ENCODE results near the gene ACACA.

Gene ACACA

GRCh38 chr17:37247825-37248224, 158.8 kb downstream of the ACACA start:
- H3K9ac ChIP-seq (ENCODE audit: low read length in 5 of 5) = no peak overlapping the region
- H3K4me1 ChIP-seq (ENCODE audit: control insufficient read depth in 5 of 5, insufficient read depth in 5 of 5, low read length in 5 of 5) = no peaks in the 10 kb centered on the region
- no peak overlapping the region for H3K4me3 ChIP-seq (ENCODE audit: low read depth in 1 of 5, low read length in 5 of 5)
- H3K27me3 ChIP-seq (ENCODE audit: control insufficient read depth in 5 of 5, insufficient read depth in 4 of 5, low read length in 5 of 5) = no peaks in the 10 kb centered on the region
- peaks cover 59 to 90% (median 70%) of the 10 kb centered on the region in 5 donors for H3K36me3 ChIP-seq (ENCODE audit: control insufficient read depth in 5 of 5, insufficient read depth in 5 of 5, low read length in 5 of 5)
- no peaks in the 10 kb centered on the region for H3K9me3 ChIP-seq (ENCODE audit: control insufficient read depth in 5 of 5, low read length in 5 of 5)
- no peak overlapping the region for H3K27ac ChIP-seq (ENCODE audit: low read depth, low read length)

GRCh38 chr17:37246085-37246484, 160.6 kb downstream of the ACACA start:
- Histone ChIP-seq H3K27me3 (ENCODE audit: control insufficient read depth in 5 of 5, insufficient read depth in 4 of 5, low read length in 5 of 5) (no peaks in the 10 kb centered on the region), H3K27ac (ENCODE audit: low read depth, low read length) (no peak overlapping the region), H3K9me3 (ENCODE audit: control insufficient read depth in 5 of 5, low read length in 5 of 5) (no peaks in the 10 kb centered on the region), H3K9ac (ENCODE audit: low read length in 5 of 5) (peak overlapping the region in 1 of 5 donors; percentile 20), H3K36me3 (ENCODE audit: control insufficient read depth in 5 of 5, insufficient read depth in 5 of 5, low read length in 5 of 5) (peaks cover 51 to 88% (median 75%) of the 10 kb centered on the region in 5 donors), H3K4me3 (ENCODE audit: low read depth in 1 of 5, low read length in 5 of 5) (no peak overlapping the region), H3K4me1 (ENCODE audit: control insufficient read depth in 5 of 5, insufficient read depth in 5 of 5, low read length in 5 of 5) (no peaks in the 10 kb centered on the region)

GRCh38 chr17:37240381-37240780, 166.3 kb downstream of the ACACA start:
- peaks cover 24 to 72% (median 47%) of the 10 kb centered on the region in 5 donors for H3K36me3 ChIP-seq (ENCODE audit: control insufficient read depth in 5 of 5, insufficient read depth in 5 of 5, low read length in 5 of 5)
- peak overlapping the region in 2 of 5 donors; percentile 35 for H3K9ac ChIP-seq (ENCODE audit: low read length in 5 of 5)
- peaks cover 0 to 5% (median 0%) of the 10 kb centered on the region in 5 donors for H3K4me1 ChIP-seq (ENCODE audit: control insufficient read depth in 5 of 5, insufficient read depth in 5 of 5, low read length in 5 of 5)
- H3K27ac ChIP-seq (ENCODE audit: low read depth, low read length) = peak overlapping the region; percentile 49
- no peaks in the 10 kb centered on the region for H3K27me3 ChIP-seq (ENCODE audit: control insufficient read depth in 5 of 5, insufficient read depth in 4 of 5, low read length in 5 of 5)
- H3K9me3 ChIP-seq (ENCODE audit: control insufficient read depth in 5 of 5, low read length in 5 of 5) = no peaks in the 10 kb centered on the region
- H3K4me3 ChIP-seq (ENCODE audit: low read depth in 1 of 5, low read length in 5 of 5) = no peak overlapping the region

DNA sequence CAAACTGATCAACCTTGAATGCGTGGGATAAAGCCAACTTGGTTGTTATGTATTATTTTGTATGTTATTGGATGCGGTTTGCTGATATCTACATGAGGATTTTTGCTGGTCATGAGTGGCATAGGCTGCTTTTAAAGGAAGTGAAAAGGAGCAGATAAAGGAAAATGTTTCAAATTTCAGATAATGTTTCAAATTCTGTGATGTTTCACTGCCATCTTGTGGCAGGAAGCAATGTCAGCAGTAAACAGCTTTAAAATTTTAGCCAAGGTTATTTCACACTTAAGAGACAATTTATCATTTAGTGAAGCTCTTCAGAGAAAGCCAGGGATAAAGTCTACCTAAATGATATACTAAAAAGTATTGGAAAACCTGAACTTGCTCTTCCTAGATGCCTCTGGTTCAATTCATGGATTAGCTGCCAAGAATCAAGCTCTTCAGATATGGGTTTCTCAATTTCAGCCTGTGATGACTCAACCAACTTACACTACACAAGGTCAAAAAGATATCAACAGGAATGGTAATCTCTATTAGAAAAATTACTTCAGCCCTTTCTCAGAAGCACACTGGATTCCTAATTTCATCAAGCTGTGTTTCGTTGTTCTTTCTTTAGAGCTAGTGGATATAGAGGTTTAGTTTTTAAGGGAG, 166.8 kb downstream of the ACACA start:
- Histone ChIP-seq H3K4me1 (ENCODE audit: control insufficient read depth in 5 of 5, insufficient read depth in 5 of 5, low read length in 5 of 5) (peaks cover 0 to 5% (median 0%) of the 10 kb centered on the region in 5 donors), H3K27me3 (ENCODE audit: control insufficient read depth in 5 of 5, insufficient read depth in 4 of 5, low read length in 5 of 5) (no peaks in the 10 kb centered on the region), H3K9me3 (ENCODE audit: control insufficient read depth in 5 of 5, low read length in 5 of 5) (no peaks in the 10 kb centered on the region), H3K4me3 (ENCODE audit: low read depth in 1 of 5, low read length in 5 of 5) (no peak overlapping the region), H3K36me3 (ENCODE audit: control insufficient read depth in 5 of 5, insufficient read depth in 5 of 5, low read length in 5 of 5) (peaks cover 25 to 70% (median 48%) of the 10 kb centered on the region in 5 donors), H3K27ac (ENCODE audit: low read depth, low read length) (peak overlapping the region; percentile 49), H3K9ac (ENCODE audit: low read length in 5 of 5) (peak overlapping the region in 2 of 5 donors; percentile 35)

GRCh38 chr17:37234106-37234505, 172.5 kb downstream of the ACACA start:
- H3K9me3 ChIP-seq (ENCODE audit: control insufficient read depth in 5 of 5, low read length in 5 of 5) = no peaks in the 10 kb centered on the region

DNA sequence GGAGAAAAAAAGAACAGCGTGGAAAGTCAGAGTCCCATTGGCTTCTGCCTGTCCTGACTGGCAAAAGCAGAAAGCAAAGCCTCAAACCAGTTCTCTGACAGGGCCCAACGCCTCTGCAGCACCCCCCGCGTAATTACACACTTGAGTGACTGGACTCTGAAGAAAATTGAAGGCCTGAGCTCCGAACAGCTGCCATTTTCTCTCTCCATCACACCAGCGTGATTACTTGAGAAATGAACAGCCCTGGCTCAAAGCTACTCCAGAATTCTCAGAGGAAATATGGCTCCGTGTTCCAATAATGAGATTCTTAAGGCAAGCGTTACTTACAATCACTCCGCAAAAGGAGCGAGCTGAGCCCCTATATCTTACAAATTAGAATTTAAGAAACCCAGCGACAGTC, 173.6 kb downstream of the ACACA start:
- H3K27ac ChIP-seq (ENCODE audit: low read depth, low read length) = no peak overlapping the region
- H3K4me3 ChIP-seq (ENCODE audit: low read depth in 1 of 5, low read length in 5 of 5) = no peak overlapping the region
- H3K9me3 ChIP-seq (ENCODE audit: control insufficient read depth in 5 of 5, low read length in 5 of 5) = no peaks in the 10 kb centered on the region
- no peaks in the 10 kb centered on the region for H3K4me1 ChIP-seq (ENCODE audit: control insufficient read depth in 5 of 5, insufficient read depth in 5 of 5, low read length in 5 of 5)
- H3K36me3 ChIP-seq (ENCODE audit: control insufficient read depth in 5 of 5, insufficient read depth in 5 of 5, low read length in 5 of 5) = peaks cover 21 to 75% (median 42%) of the 10 kb centered on the region in 5 donors
- no peak overlapping the region for H3K9ac ChIP-seq (ENCODE audit: low read length in 5 of 5)
- H3K27me3 ChIP-seq (ENCODE audit: control insufficient read depth in 5 of 5, insufficient read depth in 4 of 5, low read length in 5 of 5) = no peaks in the 10 kb centered on the region

More at GRCh38 chr17:37234106-37234505, 172.5 kb downstream of the ACACA start:
- no peak overlapping the region for H3K4me3 ChIP-seq (ENCODE audit: low read depth in 1 of 5, low read length in 5 of 5)
- H3K27ac ChIP-seq (ENCODE audit: low read depth, low read length) = no peak overlapping the region
- H3K36me3 ChIP-seq (ENCODE audit: control insufficient read depth in 5 of 5, insufficient read depth in 5 of 5, low read length in 5 of 5) = peaks cover 21 to 68% (median 42%) of the 10 kb centered on the region in 5 donors
- no peaks in the 10 kb centered on the region for H3K27me3 ChIP-seq (ENCODE audit: control insufficient read depth in 5 of 5, insufficient read depth in 4 of 5, low read length in 5 of 5)
- H3K4me1 ChIP-seq (ENCODE audit: control insufficient read depth in 5 of 5, insufficient read depth in 5 of 5, low read length in 5 of 5) = no peaks in the 10 kb centered on the region
- H3K9ac ChIP-seq (ENCODE audit: low read length in 5 of 5) = no peak overlapping the region

DNA sequence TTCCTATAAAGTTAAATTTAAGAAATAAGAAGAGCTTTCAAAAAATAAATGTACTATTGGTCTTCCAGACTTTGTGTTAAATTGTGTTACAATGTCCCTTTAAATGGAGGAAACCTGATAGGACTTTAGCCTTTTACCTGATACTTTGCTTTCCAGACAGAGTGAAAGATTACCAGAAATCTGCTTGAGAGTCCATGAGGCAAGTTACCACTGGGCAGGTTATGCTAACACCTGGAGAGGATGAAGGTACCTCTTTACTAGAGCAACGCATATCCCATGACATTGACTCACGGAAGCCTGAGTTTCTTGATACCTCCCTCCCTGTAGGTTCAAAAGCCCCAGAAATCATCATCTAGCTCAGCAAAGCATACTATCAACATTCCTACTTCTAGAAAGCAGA, 174.7 kb downstream of the ACACA start:
- Histone ChIP-seq H3K4me3 (ENCODE audit: low read depth in 1 of 5, low read length in 5 of 5) (no peak overlapping the region), H3K4me1 (ENCODE audit: control insufficient read depth in 5 of 5, insufficient read depth in 5 of 5, low read length in 5 of 5) (no peaks in the 10 kb centered on the region), H3K9ac (ENCODE audit: low read length in 5 of 5) (no peak overlapping the region), H3K9me3 (ENCODE audit: control insufficient read depth in 5 of 5, low read length in 5 of 5) (no peaks in the 10 kb centered on the region), H3K27ac (ENCODE audit: low read depth, low read length) (no peak overlapping the region), H3K36me3 (ENCODE audit: control insufficient read depth in 5 of 5, insufficient read depth in 5 of 5, low read length in 5 of 5) (peaks cover 16 to 64% (median 40%) of the 10 kb centered on the region in 5 donors), H3K27me3 (ENCODE audit: control insufficient read depth in 5 of 5, insufficient read depth in 4 of 5, low read length in 5 of 5) (no peaks in the 10 kb centered on the region)

GRCh38 chr17:37230633-37231032, 176.0 kb downstream of the ACACA start:
- Histone ChIP-seq H3K4me3 (ENCODE audit: low read depth in 1 of 5, low read length in 5 of 5) (no peak overlapping the region), H3K9me3 (ENCODE audit: control insufficient read depth in 5 of 5, low read length in 5 of 5) (no peaks in the 10 kb centered on the region), H3K4me1 (ENCODE audit: control insufficient read depth in 5 of 5, insufficient read depth in 5 of 5, low read length in 5 of 5) (no peaks in the 10 kb centered on the region), H3K36me3 (ENCODE audit: control insufficient read depth in 5 of 5, insufficient read depth in 5 of 5, low read length in 5 of 5) (peaks cover 18 to 64% (median 49%) of the 10 kb centered on the region in 5 donors), H3K27me3 (ENCODE audit: control insufficient read depth in 5 of 5, insufficient read depth in 4 of 5, low read length in 5 of 5) (no peaks in the 10 kb centered on the region), H3K27ac (ENCODE audit: low read depth, low read length) (no peak overlapping the region), H3K9ac (ENCODE audit: low read length in 5 of 5) (no peak overlapping the region)

- no peak overlapping the region for H3K9ac ChIP-seq (ENCODE audit: low read length in 5 of 5)
- H3K27ac ChIP-seq (ENCODE audit: low read depth, low read length) = no peak overlapping the region
- no peaks in the 10 kb centered on the region for H3K4me1 ChIP-seq (ENCODE audit: control insufficient read depth in 5 of 5, insufficient read depth in 5 of 5, low read length in 5 of 5)
- no peaks in the 10 kb centered on the region for H3K27me3 ChIP-seq (ENCODE audit: control insufficient read depth in 5 of 5, insufficient read depth in 4 of 5, low read length in 5 of 5)
- H3K36me3 ChIP-seq (ENCODE audit: control insufficient read depth in 5 of 5, insufficient read depth in 5 of 5, low read length in 5 of 5) = peaks cover 17 to 49% (median 33%) of the 10 kb centered on the region in 5 donors
- no peak overlapping the region for H3K4me3 ChIP-seq (ENCODE audit: low read depth in 1 of 5, low read length in 5 of 5)
- H3K9me3 ChIP-seq (ENCODE audit: control insufficient read depth in 5 of 5, low read length in 5 of 5) = no peaks in the 10 kb centered on the region
Measured at GRCh38 chr17:37225465-37225864, 181.2 kb downstream of the ACACA start.

DNA sequence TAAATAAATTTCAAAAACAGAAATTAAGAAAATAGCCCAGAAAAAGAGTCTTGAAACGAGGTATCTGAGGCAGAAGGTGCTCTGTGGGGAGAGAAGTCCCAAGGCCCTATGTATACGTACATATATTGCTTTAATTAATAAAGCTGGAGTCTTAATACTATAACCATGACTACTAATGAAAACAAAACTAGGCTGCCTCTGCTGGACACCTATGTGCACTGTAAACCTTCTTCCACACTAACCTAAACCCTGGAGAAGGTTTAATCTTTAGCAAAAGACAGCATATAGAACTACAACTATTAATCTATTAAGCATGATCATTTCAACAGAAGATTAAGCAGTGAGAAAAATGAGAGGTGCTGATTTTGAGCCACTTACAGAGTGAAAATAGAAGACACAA, 184.8 kb downstream of the ACACA start:
- Histone ChIP-seq H3K36me3 (ENCODE audit: control insufficient read depth in 5 of 5, insufficient read depth in 5 of 5, low read length in 5 of 5) (peaks cover 27 to 61% (median 43%) of the 10 kb centered on the region in 5 donors), H3K9me3 (ENCODE audit: control insufficient read depth in 5 of 5, low read length in 5 of 5) (no peaks in the 10 kb centered on the region), H3K4me1 (ENCODE audit: control insufficient read depth in 5 of 5, insufficient read depth in 5 of 5, low read length in 5 of 5) (no peaks in the 10 kb centered on the region), H3K9ac (ENCODE audit: low read length in 5 of 5) (no peak overlapping the region), H3K4me3 (ENCODE audit: low read depth in 1 of 5, low read length in 5 of 5) (no peak overlapping the region), H3K27ac (ENCODE audit: low read depth, low read length) (no peak overlapping the region), H3K27me3 (ENCODE audit: control insufficient read depth in 5 of 5, insufficient read depth in 4 of 5, low read length in 5 of 5) (no peaks in the 10 kb centered on the region)
